HG02623 (cell line): ENCODE data around the gene PRDM11.
"Not testable (repeated sequence)": the region's sequence is repeated elsewhere in the genome, so short reads cannot be mapped to it uniquely, and the experiment has no call there.

ENCODE experiments used
- ATAC-seq: cut with Tn5 transposase; IDR thresholded peaks from one replicate; pipeline ENCODE4 v1.9.1; 2021; ENCODE audit warnings: moderate library complexity; ENCODE audit not compliant: unreplicated experiment

Gene PRDM11

GRCh38 chr11:45146072-45147016, at the start of gene PRDM11:
Gene PRDM11 (plus strand): TSS chr11:45146639. CDS start chr11:45181767, 35,128 bp downstream.
- peak; percentile 19 for ATAC-seq

- no peak for ATAC-seq
Observed at GRCh38 chr11:45097721-45098493, 48.5 kb upstream of the PRDM11 start.

- ATAC-seq: no peak
Observed at GRCh38 chr11:45098929-45099328, 47.5 kb upstream of the PRDM11 start.

- ATAC-seq: no peak
Observed at GRCh38 chr11:45100339-45100738, 46.1 kb upstream of the PRDM11 start.

- ATAC-seq: no peak
Observed at GRCh38 chr11:45102361-45102809, 44.1 kb upstream of the PRDM11 start.

- peak; percentile 85 for ATAC-seq
Observed at GRCh38 chr11:45102810-45103621, 43.4 kb upstream of the PRDM11 start.

GRCh38 chr11:45104006-45104789, 42.2 kb upstream of the PRDM11 start:
- ATAC-seq: no peak

- ATAC-seq: no peak
Observed at GRCh38 chr11:45104790-45105084, 41.7 kb upstream of the PRDM11 start.

GRCh38 chr11:45105233-45105983, 41.0 kb upstream of the PRDM11 start:
- ATAC-seq: no peak

GRCh38 chr11:45105984-45106375, 40.5 kb upstream of the PRDM11 start:
- ATAC-seq: no peak

- ATAC-seq: no peak
Observed at GRCh38 chr11:45106440-45106839, 40.0 kb upstream of the PRDM11 start.

- no peak for ATAC-seq
Observed at GRCh38 chr11:45107029-45107428, 39.4 kb upstream of the PRDM11 start.

GRCh38 chr11:45108070-45109064, 38.1 kb upstream of the PRDM11 start:
- ATAC-seq: no peak

- no peak for ATAC-seq
Observed at GRCh38 chr11:45109400-45109799, 37.0 kb upstream of the PRDM11 start.

- ATAC-seq: no peak
Observed at GRCh38 chr11:45110562-45110961, 35.9 kb upstream of the PRDM11 start.

GRCh38 chr11:45113807-45114206, 32.6 kb upstream of the PRDM11 start:
- ATAC-seq: no peak

GRCh38 chr11:45127836-45128235, 18.6 kb upstream of the PRDM11 start:
- ATAC-seq: not testable (repeated sequence)

- no peak for ATAC-seq
Observed at GRCh38 chr11:45133878-45134277, 12.6 kb upstream of the PRDM11 start.
